Spleen (tissue), 7 donors: ENCODE data around the gene ATP4B.

Source experiments
- POLR2A ChIP-seq, 3 donors: fragments of 450-650 bp; IDR thresholded peaks; one replicate each; pipeline ENCODE4 v1.5.1; 2017; ENCODE audit warnings: antibody characterized with exemption in 3 of 3, mild to moderate bottlenecking in 1 of 3
- TF ChIP-seq, protein P1 (sequence below), 11 experiments: fragments of 200-600 bp in 7 of 11; fragments of 450-650 bp in 4 of 11; sonication (generic) in 4 of 11; IDR thresholded peaks in 8 of 11; conservative IDR thresholded peaks in 3 of 11; 1 replicate in 7 of 11; 2 replicates in 4 of 11; pipeline versions ENCODE4 v1.4.0 to v1.8.0; 2016 to 2021; ENCODE audit warnings: antibody characterized with exemption in 11 of 11, inconsistent platforms in 4 of 11, mild to moderate bottlenecking in 1 of 11
- donor health status: DM: no; HTN: no; CAD: no; lungs with moderate emphysema.
- donor health status: DM: no; HTN: no; CAD: no.
- donor health status: DM: no; HTN: no; CAD: no.

DNA sequence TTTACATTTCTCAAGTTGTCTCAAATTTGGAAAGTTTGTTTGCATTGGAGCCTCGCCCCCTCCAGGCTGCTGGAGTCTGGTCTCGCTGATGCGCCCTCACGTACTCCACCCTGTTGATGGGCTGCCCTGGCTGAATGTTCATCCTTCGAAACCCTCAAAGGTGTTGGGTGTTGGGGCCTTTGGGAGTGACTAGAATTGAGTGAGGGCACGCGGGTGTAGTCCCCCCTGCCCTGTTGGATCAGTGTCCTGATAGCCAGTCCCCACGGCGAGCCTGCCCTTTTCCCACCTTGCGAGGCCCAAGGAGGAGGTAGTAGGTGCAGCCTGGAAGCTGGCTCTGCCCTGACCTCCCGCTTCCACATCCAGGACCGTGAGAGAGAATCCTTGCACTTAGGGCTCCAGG, 58.6 kb downstream of the ATP4B start:
- TF ChIP-seq, protein P1, sequence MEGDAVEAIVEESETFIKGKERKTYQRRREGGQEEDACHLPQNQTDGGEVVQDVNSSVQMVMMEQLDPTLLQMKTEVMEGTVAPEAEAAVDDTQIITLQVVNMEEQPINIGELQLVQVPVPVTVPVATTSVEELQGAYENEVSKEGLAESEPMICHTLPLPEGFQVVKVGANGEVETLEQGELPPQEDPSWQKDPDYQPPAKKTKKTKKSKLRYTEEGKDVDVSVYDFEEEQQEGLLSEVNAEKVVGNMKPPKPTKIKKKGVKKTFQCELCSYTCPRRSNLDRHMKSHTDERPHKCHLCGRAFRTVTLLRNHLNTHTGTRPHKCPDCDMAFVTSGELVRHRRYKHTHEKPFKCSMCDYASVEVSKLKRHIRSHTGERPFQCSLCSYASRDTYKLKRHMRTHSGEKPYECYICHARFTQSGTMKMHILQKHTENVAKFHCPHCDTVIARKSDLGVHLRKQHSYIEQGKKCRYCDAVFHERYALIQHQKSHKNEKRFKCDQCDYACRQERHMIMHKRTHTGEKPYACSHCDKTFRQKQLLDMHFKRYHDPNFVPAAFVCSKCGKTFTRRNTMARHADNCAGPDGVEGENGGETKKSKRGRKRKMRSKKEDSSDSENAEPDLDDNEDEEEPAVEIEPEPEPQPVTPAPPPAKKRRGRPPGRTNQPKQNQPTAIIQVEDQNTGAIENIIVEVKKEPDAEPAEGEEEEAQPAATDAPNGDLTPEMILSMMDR (IDR thresholded peaks at IDR 0.05 in 8 of 11, conservative IDR thresholded peaks at IDR 0.05 in 3 of 11) = no peak
- no peak for TF ChIP-seq POLR2A (IDR thresholded peaks at IDR 0.05)
